ENCODE data around the gene ZNF568.

The ZNF568 gene

DNA sequence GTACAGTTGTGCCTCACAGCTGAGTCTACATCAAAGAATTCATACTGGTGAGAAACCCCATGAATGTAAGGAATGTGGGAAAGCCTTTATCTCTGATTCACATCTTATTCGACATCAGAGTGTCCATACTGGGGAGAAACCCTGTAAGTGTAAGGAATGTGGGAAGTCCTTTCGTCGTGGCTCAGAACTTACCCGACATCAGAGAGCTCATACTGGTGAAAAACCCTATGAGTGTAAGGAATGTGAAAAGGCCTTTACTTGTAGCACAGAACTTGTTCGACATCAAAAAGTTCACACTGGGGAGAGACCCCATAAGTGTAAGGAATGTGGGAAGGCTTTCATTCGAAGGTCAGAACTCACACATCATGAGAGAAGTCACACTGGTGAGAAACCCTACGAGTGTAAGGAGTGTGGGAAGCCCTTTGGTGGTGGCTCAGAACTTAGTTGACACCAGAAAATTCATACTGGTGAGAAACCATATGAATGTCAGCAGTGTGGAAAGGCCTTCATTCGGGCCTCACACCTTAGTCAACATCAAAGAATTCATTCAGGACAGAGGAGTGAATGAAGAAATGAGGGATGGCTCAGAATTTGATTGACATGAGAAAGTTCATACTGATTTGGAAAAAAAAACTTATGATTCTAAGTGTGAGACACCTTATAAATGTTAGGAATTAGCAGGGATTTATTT is 81.2 kb downstream of the ZNF568 start:
- Histone ChIP-seq H3K4me2 (no peak overlapping the region), H3K4me1 (no peaks in the 10 kb centered on the region), H3K27ac (no peak overlapping the region), H3K9me3 (peaks cover 58% of the 10 kb centered on the region), H4K20me1 (no peaks in the 10 kb centered on the region), H3K36me3 (peaks cover 38% of the 10 kb centered on the region), H3K9ac (no peak overlapping the region), H3K4me3 (no peak overlapping the region), H3K27me3 (no peaks in the 10 kb centered on the region)
- TF ChIP-seq Cebpa-rat (IDR thresholded peaks at IDR 0.05) = no peak

DNA sequence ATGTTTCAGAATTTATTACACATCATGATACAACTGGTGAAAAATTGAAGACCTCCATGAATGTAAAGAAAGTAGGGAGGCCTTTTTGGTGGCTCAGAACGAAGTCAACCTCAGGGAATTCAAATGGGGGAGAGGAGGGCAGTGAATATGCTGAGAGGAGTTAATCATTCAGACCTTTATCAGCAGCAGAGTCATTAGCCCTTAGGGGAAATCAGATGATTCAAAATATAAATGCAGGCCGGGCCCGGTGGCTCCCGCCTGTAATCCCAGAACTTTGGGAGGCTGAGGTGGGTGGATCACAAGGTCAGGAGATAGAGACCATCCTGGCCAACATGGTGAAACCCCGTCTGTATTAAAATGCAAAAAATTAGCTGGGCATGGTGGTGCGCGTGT is 81.7 kb downstream of the ZNF568 start:
- TF ChIP-seq Cebpa-rat (IDR thresholded peaks at IDR 0.05) = no peak
- H3K4me3 ChIP-seq = no peak overlapping the region
- no peak overlapping the region for H3K4me2 ChIP-seq
- H3K36me3 ChIP-seq = peaks cover 33% of the 10 kb centered on the region
- no peak overlapping the region for H3K27ac ChIP-seq
- H4K20me1 ChIP-seq = no peaks in the 10 kb centered on the region
- no peaks in the 10 kb centered on the region for H3K4me1 ChIP-seq
- peaks cover 52% of the 10 kb centered on the region for H3K9me3 ChIP-seq
- H3K9ac ChIP-seq = no peak overlapping the region
- no peaks in the 10 kb centered on the region for H3K27me3 ChIP-seq

DNA sequence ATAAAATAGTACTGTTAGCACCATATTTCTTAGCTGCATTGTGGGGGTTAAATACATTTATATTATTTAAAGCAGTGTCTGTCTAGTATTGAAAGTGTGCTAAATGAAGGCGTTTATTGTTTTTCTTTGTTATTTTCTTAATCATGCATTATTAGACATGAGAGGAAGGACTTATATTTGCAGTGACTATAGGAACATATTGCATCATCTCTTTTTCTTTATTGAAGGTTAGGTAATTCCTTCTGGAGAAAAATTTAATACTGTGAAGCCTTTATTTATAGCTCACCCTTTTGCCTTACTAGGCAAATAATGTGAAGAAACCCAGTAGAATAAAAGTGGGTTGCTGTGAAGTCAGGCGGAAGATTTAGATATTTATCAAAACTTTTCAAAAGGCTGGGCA is 83.2 kb downstream of the ZNF568 start:
- Histone ChIP-seq H3K27me3 (no peaks in the 10 kb centered on the region), H3K27ac (no peak overlapping the region), H3K36me3 (peaks cover 33% of the 10 kb centered on the region), H3K4me3 (no peak overlapping the region), H3K4me2 (no peak overlapping the region), H3K9me3 (peaks cover 43% of the 10 kb centered on the region), H3K4me1 (no peaks in the 10 kb centered on the region), H3K9ac (no peak overlapping the region), H4K20me1 (no peaks in the 10 kb centered on the region)
- TF ChIP-seq Cebpa-rat (IDR thresholded peaks at IDR 0.05) = no peak; the same call in 1 of the 2 replicates

DNA sequence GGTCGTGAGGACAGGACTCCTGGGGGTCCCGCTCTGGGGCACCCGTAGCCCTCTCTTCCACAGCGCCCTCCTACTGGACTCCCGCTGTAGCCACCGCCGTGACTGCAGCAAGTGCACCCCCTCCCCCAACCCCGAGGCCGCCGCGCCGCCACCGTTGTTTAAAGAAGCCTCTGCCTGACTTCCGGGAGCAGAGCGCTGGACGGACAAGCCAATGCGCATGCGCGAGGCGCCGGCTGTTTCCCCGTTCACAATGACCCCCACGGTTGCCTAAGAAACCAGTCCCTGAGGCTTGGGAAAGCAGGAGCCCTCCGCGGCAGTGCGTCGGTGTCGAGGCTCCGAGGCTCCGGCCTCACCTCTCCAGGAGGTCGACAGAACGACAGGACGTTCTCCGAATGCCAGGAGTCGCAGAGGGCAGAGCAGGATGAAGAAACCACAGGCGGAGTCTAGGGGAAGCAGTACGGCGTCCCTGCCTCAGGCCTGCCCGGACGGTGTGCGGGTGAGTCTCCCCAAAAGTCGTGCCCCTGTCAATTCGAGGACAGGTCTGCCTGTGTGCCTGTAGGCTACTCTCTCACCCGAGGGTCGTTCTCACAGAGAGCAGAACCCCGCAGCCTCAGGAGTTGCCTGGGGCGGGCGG is 91.6 kb downstream of the ZNF568 start:
- TF ChIP-seq Cebpa-rat (IDR thresholded peaks at IDR 0.05) = no peak
- Histone ChIP-seq H4K20me1 (no peaks in the 10 kb centered on the region), H3K9ac (no peak overlapping the region), H3K36me3 (no peaks in the 10 kb centered on the region), H3K4me2 (no peak overlapping the region), H3K4me1 (no peaks in the 10 kb centered on the region), H3K9me3 (peaks cover 60% of the 10 kb centered on the region), H3K27ac (no peak overlapping the region), H3K27me3 (no peaks in the 10 kb centered on the region), H3K4me3 (no peak overlapping the region)

DNA sequence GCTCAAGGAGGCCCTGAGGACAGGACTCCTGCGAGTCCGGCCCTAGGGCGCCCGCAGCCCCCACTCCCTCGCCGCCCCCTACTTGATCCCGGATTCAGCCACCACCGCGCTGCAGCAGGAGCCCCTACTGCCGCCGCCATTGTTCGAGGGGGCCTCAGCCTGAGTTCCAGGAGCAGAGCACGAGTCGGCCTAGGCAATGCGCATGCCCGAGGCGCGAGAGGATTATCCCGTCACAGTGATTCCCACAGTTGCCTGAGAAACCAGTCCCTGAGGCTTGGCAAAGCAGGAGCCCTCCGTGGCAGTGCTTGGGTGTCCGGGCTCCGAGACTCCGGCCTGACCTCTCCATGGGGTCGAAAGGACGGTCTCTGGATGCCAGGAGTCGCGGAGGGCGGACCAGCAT is 93.7 kb downstream of the ZNF568 start:
- Histone ChIP-seq H3K4me2 (no peak overlapping the region), H3K4me1 (no peaks in the 10 kb centered on the region), H3K9me3 (peaks cover 77% of the 10 kb centered on the region), H3K27ac (no peak overlapping the region), H3K36me3 (no peaks in the 10 kb centered on the region), H4K20me1 (no peaks in the 10 kb centered on the region), H3K9ac (no peak overlapping the region), H3K27me3 (no peaks in the 10 kb centered on the region), H3K4me3 (no peak overlapping the region)
- no peak for TF ChIP-seq Cebpa-rat (IDR thresholded peaks at IDR 0.05)

DNA sequence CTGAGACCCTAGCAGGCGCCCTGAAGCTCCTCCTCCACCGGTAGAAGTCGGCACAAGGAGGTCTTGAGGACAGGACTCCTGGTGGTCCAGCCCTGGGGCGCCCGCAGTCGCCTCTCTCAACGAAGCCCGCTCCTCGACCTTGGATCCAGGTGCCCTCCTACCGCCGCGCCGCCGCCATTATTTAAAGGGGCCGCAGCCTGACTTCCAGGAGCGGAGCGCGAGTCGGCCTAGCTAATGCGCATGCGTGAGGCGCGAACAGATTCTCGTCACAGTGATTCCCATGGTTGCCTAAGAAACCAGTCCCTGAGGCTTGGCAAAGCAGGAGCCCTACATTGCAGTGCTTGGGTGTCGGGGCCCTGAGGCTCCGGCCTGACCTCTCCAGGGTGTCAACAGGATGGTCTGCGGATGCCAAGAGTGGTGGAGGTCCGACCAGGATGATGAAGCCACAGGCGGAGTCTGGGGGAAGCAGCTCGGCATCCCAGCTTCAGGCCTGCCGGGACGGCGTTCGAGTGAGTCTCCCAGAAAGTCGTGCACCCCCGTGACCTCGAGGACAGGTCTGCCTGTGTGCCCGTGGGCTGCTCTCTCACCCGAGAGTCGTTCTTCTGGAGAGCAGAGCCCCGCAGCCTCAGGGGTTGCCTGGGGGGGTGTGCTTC is 96.1 kb downstream of the ZNF568 start:
- no peak overlapping the region for H3K4me2 ChIP-seq
- peaks cover 94% of the 10 kb centered on the region for H3K9me3 ChIP-seq
- H3K27me3 ChIP-seq = no peaks in the 10 kb centered on the region
- H3K9ac ChIP-seq = no peak overlapping the region
- no peak overlapping the region for H3K27ac ChIP-seq
- no peaks in the 10 kb centered on the region for H3K36me3 ChIP-seq
- no peak for TF ChIP-seq Cebpa-rat (IDR thresholded peaks at IDR 0.05)
- no peak overlapping the region for H3K4me3 ChIP-seq
- H3K4me1 ChIP-seq = no peaks in the 10 kb centered on the region
- no peaks in the 10 kb centered on the region for H4K20me1 ChIP-seq

DNA sequence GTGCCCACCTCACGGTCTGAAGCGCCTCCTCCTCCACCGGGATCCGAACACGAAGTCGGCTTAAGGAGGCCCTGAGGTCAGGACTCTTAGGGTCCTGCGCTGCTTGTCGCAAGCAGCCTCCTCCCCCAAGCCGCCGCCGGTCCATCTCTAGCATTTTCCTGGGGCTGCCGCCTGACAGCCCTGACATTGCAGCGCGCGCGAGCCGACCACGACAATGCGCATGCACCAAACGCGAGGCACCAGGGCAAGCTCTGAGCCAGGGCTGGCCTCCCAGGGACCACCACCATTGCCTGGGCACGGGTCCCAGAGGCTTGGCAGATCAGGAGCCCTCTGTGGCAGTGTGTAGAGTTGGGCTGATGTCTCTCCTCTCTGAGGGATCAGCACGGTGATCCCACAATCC is 98.3 kb downstream of the ZNF568 start:
- H3K4me3 ChIP-seq = no peak overlapping the region
- no peak overlapping the region for H3K4me2 ChIP-seq
- no peak for TF ChIP-seq Cebpa-rat (IDR thresholded peaks at IDR 0.05)
- no peak overlapping the region for H3K27ac ChIP-seq
- H3K9me3 ChIP-seq = peaks cover 81% of the 10 kb centered on the region
- H3K4me1 ChIP-seq = no peaks in the 10 kb centered on the region
- H3K9ac ChIP-seq = no peak overlapping the region
- H3K36me3 ChIP-seq = no peaks in the 10 kb centered on the region
- no peaks in the 10 kb centered on the region for H3K27me3 ChIP-seq
- H4K20me1 ChIP-seq = no peaks in the 10 kb centered on the region

DNA sequence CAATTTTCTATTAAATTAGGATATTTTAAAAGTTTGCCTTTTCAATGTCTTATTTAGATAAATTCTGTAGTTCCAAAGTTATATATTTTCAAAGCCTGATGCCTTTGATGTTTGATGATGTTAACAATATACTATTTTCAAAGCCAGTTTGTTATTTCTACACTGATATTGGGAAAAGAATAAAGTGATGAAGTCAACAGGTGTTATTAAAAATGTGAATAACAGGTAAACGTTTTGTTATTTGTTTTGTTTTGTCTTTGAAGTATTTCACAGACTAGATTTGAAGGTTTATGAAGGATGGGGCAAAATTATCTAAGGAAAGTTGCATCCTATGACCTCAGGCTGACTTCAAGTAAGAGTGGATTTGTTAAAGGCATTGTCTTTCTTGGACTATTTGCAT is 129.0 kb downstream of the ZNF568 start:
- Histone ChIP-seq H3K4me2 (no peak overlapping the region), H3K9ac (no peak overlapping the region), H3K4me1 (no peaks in the 10 kb centered on the region), H4K20me1 (no peaks in the 10 kb centered on the region), H3K27ac (no peak overlapping the region), H3K9me3 (peaks cover 13% of the 10 kb centered on the region; the same call in 1 of the 2 replicates), H3K4me3 (no peak overlapping the region), H3K27me3 (no peaks in the 10 kb centered on the region), H3K36me3 (no peaks in the 10 kb centered on the region)
- no peak for TF ChIP-seq Cebpa-rat (IDR thresholded peaks at IDR 0.05)

Data from BLaER1 (cell line).